ENCODE results near the gene NACA2.
"Not testable (repeated sequence)": the region's sequence is repeated elsewhere in the genome, so short reads cannot be mapped to it uniquely, and the experiment has no call there.

The NACA2 gene

GRCh38 chr17:61575352-61575975, 15.6 kb downstream of the NACA2 start:
- no peak for DNase-seq

GRCh38 chr17:61574542-61575351, 16.3 kb downstream of the NACA2 start:
- peak; percentile 35 for DNase-seq

GRCh38 chr17:61572547-61572946, 18.5 kb downstream of the NACA2 start:
- DNase-seq = not testable (repeated sequence)

- DNase-seq = no peak
Observed at GRCh38 chr17:61571624-61572023, 19.4 kb downstream of the NACA2 start.

GRCh38 chr17:61570118-61570517, 20.9 kb downstream of the NACA2 start:
- DNase-seq = no peak

- not testable (repeated sequence) for DNase-seq
Observed at GRCh38 chr17:61569525-61569924, 21.5 kb downstream of the NACA2 start.

GRCh38 chr17:61568219-61569072, 22.6 kb downstream of the NACA2 start:
- no peak for DNase-seq

GRCh38 chr17:61567045-61567802, 23.8 kb downstream of the NACA2 start:
- DNase-seq = no peak

- not testable (repeated sequence) for DNase-seq
Observed at GRCh38 chr17:61566448-61566847, 24.6 kb downstream of the NACA2 start.

GRCh38 chr17:61565850-61566249, 25.2 kb downstream of the NACA2 start:
- not testable (repeated sequence) for DNase-seq

- no peak for DNase-seq
Observed at GRCh38 chr17:61565213-61565612, 25.8 kb downstream of the NACA2 start.

- DNase-seq = no peak
Observed at GRCh38 chr17:61562287-61562686, 28.7 kb downstream of the NACA2 start.

GRCh38 chr17:61561354-61561753, 29.7 kb downstream of the NACA2 start:
- DNase-seq = no peak

- no peak for DNase-seq
Observed at GRCh38 chr17:61560071-61560470, 30.9 kb downstream of the NACA2 start.

- no peak for DNase-seq
Observed at GRCh38 chr17:61556224-61557188, 34.5 kb downstream of the NACA2 start.

- no peak for DNase-seq
Observed at GRCh38 chr17:61555127-61555566, 35.9 kb downstream of the NACA2 start.

- DNase-seq = no peak
Observed at GRCh38 chr17:61554209-61554608, 36.8 kb downstream of the NACA2 start.

GRCh38 chr17:61552560-61552959, 38.5 kb downstream of the NACA2 start:
- DNase-seq = not testable (repeated sequence)

GRCh38 chr17:61551255-61551742, 39.7 kb downstream of the NACA2 start:
- DNase-seq = peak; percentile 30

- no peak for DNase-seq
Observed at GRCh38 chr17:61547113-61547512, 43.9 kb downstream of the NACA2 start.

- DNase-seq = no peak
Observed at GRCh38 chr17:61545335-61545938, 45.6 kb downstream of the NACA2 start.
